A549 (cell line): Measurements from ENCODE around the gene SNTG2.

Source experiments
- CTCF ChIP-seq: fragments of >200 bp; sonication (Bioruptor Twin); formaldehyde crosslinking; IDR thresholded peaks from 3 replicates; pipeline ENCODE4 v1.5.1; 2016
- ELK1 ChIP-seq: fragments of 150-350 bp; IDR thresholded peaks from 2 replicates; pipeline ENCODE4 v1.6.1; 2014; ENCODE audit warnings: low read depth, mild to moderate bottlenecking, low read length
- HOXA7 ChIP-seq: fragments of 250-450 bp; sonication (Bioruptor Pico); IDR thresholded peaks from 2 replicates; pipeline ENCODE4 v1.5.0; 2020; ENCODE audit warnings: mild to moderate bottlenecking, moderate library complexity
- MYC ChIP-seq: IDR thresholded peaks from 2 replicates; pipeline ENCODE4 v1.6.1; 2012; ENCODE audit warnings: mild to moderate bottlenecking, inconsistent platforms, low read length, improper control_type of control experiment, borderline replicate concordance
- PHF8 ChIP-seq: fragments of 200-600 bp; sonication (generic); IDR thresholded peaks from 2 replicates; pipeline ENCODE4 v1.6.1; 2016; ENCODE audit warnings: low read depth, mild to moderate bottlenecking, antibody characterized with exemption, moderate library complexity, borderline replicate concordance
- POLR2A ChIP-seq: IDR thresholded peaks from 2 replicates; pipeline ENCODE4 v1.6.1; 2012; ENCODE audit warnings: mild to moderate bottlenecking, low read length
- SMC3 ChIP-seq: fragments of >200 bp; sonication (Bioruptor Twin); formaldehyde crosslinking; IDR thresholded peaks from 3 replicates; pipeline ENCODE4 v1.6.1; 2018; ENCODE audit warnings: inconsistent platforms

GRCh38 chr2:1219901-1220573, 269.4 kb downstream of the SNTG2 start:
- TF ChIP-seq POLR2A (no peak), PHF8 (no peak), SMC3 (no peak), ELK1 (no peak), CTCF (no peak), MYC (no peak), HOXA7 (no peak)
